Cardiac muscle cell (in vitro differentiated cells and primary cell): ENCODE measurements around the gene CDKN1A. TPM values are rescaled to one million over a fixed set of nuclear protein-coding genes. Genes with fewer than 3 reads are reported as not detected.

Source experiments
- DNase-seq, 2 donors: peaks; one replicate each; pipeline versions ENCODE4 v3.0.0 to v3.0.0-alpha.2; 2010 to 2017; ENCODE audit warnings: low read depth in 1 of 2, low spot score in 1 of 2
- H3K27ac ChIP-seq: fragments of 200-600 bp; sonication (generic); 2 replicates; pipeline ENCODE4 v1.5.1; 2016
- H3K27me3 ChIP-seq: fragments of 200-600 bp; sonication (generic); 2 replicates; pipeline ENCODE4 v1.6.0; 2016; ENCODE audit warnings: control low read depth
- H3K36me3 ChIP-seq: fragments of 200-600 bp; sonication (generic); 2 replicates; pipeline ENCODE4 v1.5.1; 2016; ENCODE audit warnings: control low read depth
- H3K4me1 ChIP-seq: fragments of 200-600 bp; sonication (generic); 2 replicates; pipeline ENCODE4 v1.8.1; 2017; ENCODE audit warnings: low read depth, mild to moderate bottlenecking, mixed run types
- H3K4me3 ChIP-seq: fragments of 200-600 bp; sonication (generic); 2 replicates; pipeline ENCODE4 v1.5.1; 2016; ENCODE audit warnings: mild to moderate bottlenecking
- H3K9me3 ChIP-seq: fragments of 200-600 bp; sonication (generic); 2 replicates; pipeline ENCODE4 v1.5.1; 2017; ENCODE audit warnings: low read depth, mild to moderate bottlenecking, control low read depth
- CTCF ChIP-seq: IDR thresholded peaks from 2 replicates; pipeline ENCODE4 v1.5.1; 2012; ENCODE audit warnings: low read depth, mild to moderate bottlenecking, low read length
- polyA plus RNA-seq: library from polyadenylated mRNA; unstranded; fragments of >200 nt; fragmentation: Nextera tagmentation; extraction: Ambion mirVana; gene quantifications from 2 replicates; pipeline ENCODE4 v1.2.1, GENCODE V29; 2016
- total RNA-seq: library from RNA; depleted of rRNA; stranded (reverse); fragments of >200 nt; gene quantifications from 2 replicates; pipeline ENCODE4 v1.2.3, GENCODE V29; 2016

CDKN1A gene
- total and polyA plus RNA-seq, 2 experiments from 2014 or later: 60.8 to 141 TPM

- no peak for TF ChIP-seq CTCF
These were observed 27.8 kb downstream of the CDKN1A start for GRCh38 chr6:36706339-36706738.

GRCh38 chr6:36712816-36713215 lies 34.3 kb downstream of the CDKN1A start:
- Histone ChIP-seq H3K27me3 (no peaks in the 10 kb centered on the region), H3K9me3 (no peaks in the 10 kb centered on the region), H3K4me3 (no peak overlapping the region), H3K36me3 (no peaks in the 10 kb centered on the region), H3K27ac (no peak overlapping the region), H3K4me1 (no peaks in the 10 kb centered on the region)
- no peak for TF ChIP-seq CTCF
- no peak for DNase-seq

More at GRCh38 chr6:36706339-36706738, 27.8 kb downstream of the CDKN1A start:
- Histone ChIP-seq H3K27me3 (no peaks in the 10 kb centered on the region), H3K4me1 (no peaks in the 10 kb centered on the region), H3K36me3 (no peaks in the 10 kb centered on the region), H3K9me3 (no peaks in the 10 kb centered on the region), H3K4me3 (no peak overlapping the region), H3K27ac (no peak overlapping the region)
- no peak for DNase-seq

GRCh38 chr6:36713846-36714245 lies 35.3 kb downstream of the CDKN1A start:
- Histone ChIP-seq H3K4me3 (no peak overlapping the region), H3K36me3 (no peaks in the 10 kb centered on the region), H3K27ac (no peak overlapping the region), H3K4me1 (no peaks in the 10 kb centered on the region), H3K9me3 (no peaks in the 10 kb centered on the region), H3K27me3 (no peaks in the 10 kb centered on the region)
- DNase-seq: no peak
- no peak for TF ChIP-seq CTCF

GRCh38 chr6:36714511-36714910 lies 36.0 kb downstream of the CDKN1A start:
- H3K27ac ChIP-seq: no peak overlapping the region
- no peaks in the 10 kb centered on the region for H3K36me3 ChIP-seq
- no peaks in the 10 kb centered on the region for H3K9me3 ChIP-seq
- H3K4me3 ChIP-seq: no peak overlapping the region
- DNase-seq: no peak
- TF ChIP-seq CTCF: no peak
- no peaks in the 10 kb centered on the region for H3K4me1 ChIP-seq
- no peaks in the 10 kb centered on the region for H3K27me3 ChIP-seq

GRCh38 chr6:36715469-36715868 lies 37.0 kb downstream of the CDKN1A start:
- no peaks in the 10 kb centered on the region for H3K9me3 ChIP-seq
- H3K27ac ChIP-seq: no peak overlapping the region
- H3K4me1 ChIP-seq: no peaks in the 10 kb centered on the region
- no peak for TF ChIP-seq CTCF
- H3K36me3 ChIP-seq: no peaks in the 10 kb centered on the region
- DNase-seq: no peak
- H3K4me3 ChIP-seq: no peak overlapping the region
- H3K27me3 ChIP-seq: no peaks in the 10 kb centered on the region
